Measurements from ENCODE around the gene OCLN.

- TF ChIP-seq GATA3 (IDR thresholded peaks at IDR 0.05; ENCODE audit: low read depth, low read length) (no peak), GATA2 (IDR thresholded peaks at IDR 0.05; ENCODE audit: low read depth, low read length) (no peak)
These were observed 5.8 kb downstream of the OCLN start for GRCh38 chr5:69498384-69498783.

Data from SH-SY5Y (cell line).